GM19240 (cell line): ENCODE results near the gene RAI1.

Experiments used
- DNase-seq: peaks from one replicate; pipeline ENCODE4 v3.0.0; 2011; ENCODE audit warnings: low spot score; ENCODE audit not compliant: insufficient read length

The RAI1 gene

GRCh38 chr17:17859909-17860765 is 178.9 kb downstream of the RAI1 start:
- DNase-seq: peak; percentile 92

DNA sequence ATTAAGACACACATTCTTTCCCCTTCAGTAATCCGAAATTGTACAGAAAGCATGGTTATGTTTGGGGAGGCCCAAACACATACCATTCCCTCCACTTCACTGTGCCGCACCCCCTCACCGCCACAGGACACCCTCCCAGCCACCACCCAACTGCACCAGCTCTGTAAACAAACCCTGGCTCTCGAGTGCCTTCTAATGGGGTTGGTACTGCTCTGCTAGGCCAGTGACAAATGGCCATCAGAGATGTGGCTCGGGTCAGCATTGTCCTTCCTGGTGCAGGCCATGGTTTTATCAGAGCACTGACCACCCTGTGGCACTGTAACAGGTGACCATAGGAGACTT is 179.5 kb downstream of the RAI1 start:
- no peak for DNase-seq
